ENCODE results near the gene LPP. TPM values are rescaled to one million over a fixed set of nuclear protein-coding genes. Genes with fewer than 3 reads are reported as not detected.

LPP gene
- polyA plus RNA-seq, 3 donors = 14.1 to 23.2 (median 15.3) TPM

DNA sequence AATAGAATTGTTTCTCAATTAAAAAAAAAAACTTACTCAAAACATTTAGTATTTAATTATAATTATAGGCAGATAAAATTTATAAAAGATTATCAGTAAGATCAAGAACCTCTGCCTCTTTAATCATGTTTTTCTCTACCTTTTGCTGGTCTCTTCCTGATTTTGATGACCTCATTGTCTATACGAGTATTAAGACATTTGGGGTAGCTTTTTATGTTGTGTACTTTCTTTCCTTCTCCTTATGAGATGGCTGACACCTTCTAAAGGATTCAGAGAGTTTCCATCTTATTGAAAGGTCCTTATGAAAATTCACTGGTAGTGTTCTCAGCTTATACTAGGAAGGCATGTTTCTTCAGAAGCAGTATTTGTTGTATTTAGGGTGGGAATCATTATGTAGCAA, 426.3 kb downstream of the LPP start:
- no peak overlapping the region for H3K9ac ChIP-seq (ENCODE audit: insufficient read depth, low read length, poor library complexity, severe bottlenecking)
- H3K4me2 ChIP-seq (replicated peaks; ENCODE audit: extremely low read depth, low read length, poor library complexity, severe bottlenecking) = no peak overlapping the region
- H3K9me3 Mint-ChIP-seq = no peaks in the 10 kb centered on the region
- no peaks in the 10 kb centered on the region for H4K20me1 ChIP-seq (ENCODE audit: insufficient read depth, low read length)
- no peaks in the 10 kb centered on the region for H3K79me2 ChIP-seq (ENCODE audit: insufficient read depth, low read length)
- no peaks in the 10 kb centered on the region for H3K27me3 ChIP-seq (ENCODE audit: control insufficient read depth in 2 of 2, insufficient read depth in 2 of 2, low read length in 2 of 2)
- H3K27ac Mint-ChIP-seq = no peak overlapping the region
- no peak overlapping the region for H3K4me3 ChIP-seq (replicated peaks in 1 of 3; ENCODE audit: low read depth in 2 of 3, low read length in 3 of 3)
- no peak overlapping the region for H2AFZ ChIP-seq (ENCODE audit: insufficient read depth, low read depth, low read length, poor library complexity, severe bottlenecking)
- H3K36me3 ChIP-seq (replicated peaks in 1 of 2; ENCODE audit: control insufficient read depth in 1 of 2, insufficient read depth in 2 of 2, low read length in 2 of 2) = no peaks in the 10 kb centered on the region
- H3K27ac ChIP-seq (ENCODE audit: low read depth in 1 of 2, low read length in 2 of 2) = no peak overlapping the region
- peaks cover 16% of the 10 kb centered on the region for H3K4me1 Mint-ChIP-seq
- H3K36me3 Mint-ChIP-seq = peaks cover 2 to 5% of the 10 kb centered on the region in 2 donors
- WGBS (ENCODE audit: insufficient coverage) = no CpG with 5 or more reads among the region's 1 CpG
- H3K9me3 ChIP-seq (replicated peaks in 1 of 2; ENCODE audit: control insufficient read depth in 1 of 2, insufficient read depth in 1 of 2, low read length in 2 of 2) = no peaks in the 10 kb centered on the region
- H3K4me1 ChIP-seq (ENCODE audit: control insufficient read depth in 1 of 2, insufficient read depth in 2 of 2, low read length in 2 of 2) = peaks cover 56 to 62% of the 10 kb centered on the region in 2 donors
- H3K27me3 Mint-ChIP-seq (ENCODE audit: low read depth in 3 of 3) = no peaks in the 10 kb centered on the region
- DNase-seq = no peak
- intact Hi-C loops (cut with micrococcal nuclease) = loop anchor here in 1 of 2 donors (10.0 kb wide), 3 partner anchors 285 to 835 kb away; partner anchors contain the start of gene BCL6
- TF ChIP-seq, protein P1, sequence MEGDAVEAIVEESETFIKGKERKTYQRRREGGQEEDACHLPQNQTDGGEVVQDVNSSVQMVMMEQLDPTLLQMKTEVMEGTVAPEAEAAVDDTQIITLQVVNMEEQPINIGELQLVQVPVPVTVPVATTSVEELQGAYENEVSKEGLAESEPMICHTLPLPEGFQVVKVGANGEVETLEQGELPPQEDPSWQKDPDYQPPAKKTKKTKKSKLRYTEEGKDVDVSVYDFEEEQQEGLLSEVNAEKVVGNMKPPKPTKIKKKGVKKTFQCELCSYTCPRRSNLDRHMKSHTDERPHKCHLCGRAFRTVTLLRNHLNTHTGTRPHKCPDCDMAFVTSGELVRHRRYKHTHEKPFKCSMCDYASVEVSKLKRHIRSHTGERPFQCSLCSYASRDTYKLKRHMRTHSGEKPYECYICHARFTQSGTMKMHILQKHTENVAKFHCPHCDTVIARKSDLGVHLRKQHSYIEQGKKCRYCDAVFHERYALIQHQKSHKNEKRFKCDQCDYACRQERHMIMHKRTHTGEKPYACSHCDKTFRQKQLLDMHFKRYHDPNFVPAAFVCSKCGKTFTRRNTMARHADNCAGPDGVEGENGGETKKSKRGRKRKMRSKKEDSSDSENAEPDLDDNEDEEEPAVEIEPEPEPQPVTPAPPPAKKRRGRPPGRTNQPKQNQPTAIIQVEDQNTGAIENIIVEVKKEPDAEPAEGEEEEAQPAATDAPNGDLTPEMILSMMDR (IDR thresholded peaks at IDR 0.05) = no peak
- H3K4me3 Mint-ChIP-seq = no peak overlapping the region

DNA sequence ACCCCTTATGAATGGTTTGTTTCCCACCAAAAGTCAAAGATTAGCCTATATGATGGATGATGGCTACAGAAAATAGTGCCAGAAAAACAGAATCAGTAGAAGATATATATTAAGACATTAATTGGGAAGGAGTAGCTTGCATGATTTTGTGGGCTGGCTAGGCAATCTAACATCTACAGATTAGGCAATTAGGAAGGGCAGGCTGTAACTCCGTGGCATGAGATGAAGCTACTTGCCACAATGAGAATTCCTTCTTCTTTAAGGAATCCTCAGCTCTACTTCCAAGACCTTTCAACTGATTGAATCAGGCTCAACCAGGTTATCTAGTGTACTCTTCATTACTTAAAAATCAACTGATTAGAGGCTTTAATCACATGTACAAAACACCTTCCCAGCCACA, 426.7 kb downstream of the LPP start:
- no peaks in the 10 kb centered on the region for H3K27me3 Mint-ChIP-seq (ENCODE audit: low read depth in 3 of 3)
- H3K4me3 Mint-ChIP-seq = no peak overlapping the region
- no peaks in the 10 kb centered on the region for H3K9me3 Mint-ChIP-seq
- Histone ChIP-seq H4K20me1 (ENCODE audit: insufficient read depth, low read length) (no peaks in the 10 kb centered on the region), H3K27ac (ENCODE audit: low read depth in 1 of 2, low read length in 2 of 2) (no peak overlapping the region), H3K9me3 (replicated peaks in 1 of 2; ENCODE audit: control insufficient read depth in 1 of 2, insufficient read depth in 1 of 2, low read length in 2 of 2) (no peaks in the 10 kb centered on the region), H2AFZ (ENCODE audit: insufficient read depth, low read depth, low read length, poor library complexity, severe bottlenecking) (peak overlapping the region; percentile 6), H3K4me2 (replicated peaks; ENCODE audit: extremely low read depth, low read length, poor library complexity, severe bottlenecking) (no peak overlapping the region), H3K27me3 (ENCODE audit: control insufficient read depth in 2 of 2, insufficient read depth in 2 of 2, low read length in 2 of 2) (no peaks in the 10 kb centered on the region), H3K4me1 (ENCODE audit: control insufficient read depth in 1 of 2, insufficient read depth in 2 of 2, low read length in 2 of 2) (peaks cover 59 to 67% of the 10 kb centered on the region in 2 donors), H3K9ac (ENCODE audit: insufficient read depth, low read length, poor library complexity, severe bottlenecking) (no peak overlapping the region), H3K4me3 (replicated peaks in 1 of 3; ENCODE audit: low read depth in 2 of 3, low read length in 3 of 3) (no peak overlapping the region), H3K36me3 (replicated peaks in 1 of 2; ENCODE audit: control insufficient read depth in 1 of 2, insufficient read depth in 2 of 2, low read length in 2 of 2) (no peaks in the 10 kb centered on the region), H3K79me2 (ENCODE audit: insufficient read depth, low read length) (peaks cover under 1% of the 10 kb centered on the region)
- peaks cover 2 to 5% of the 10 kb centered on the region in 2 donors for H3K36me3 Mint-ChIP-seq
- intact Hi-C loops (cut with micrococcal nuclease) = loop anchor here in 1 of 2 donors (10.0 kb wide), 3 partner anchors 286 to 836 kb away; partner anchors contain the start of gene BCL6
- no CpG with 5 or more reads among the region's 1 CpG for WGBS (ENCODE audit: insufficient coverage)
- TF ChIP-seq, protein P1 (IDR thresholded peaks at IDR 0.05) = no peak
- peaks cover 16% of the 10 kb centered on the region for H3K4me1 Mint-ChIP-seq
- H3K27ac Mint-ChIP-seq = peak overlapping the region in 1 of 7 donors; percentile 0
- no peak for DNase-seq

Data from CD14-positive monocyte (primary cell).